K562 (cell line): ENCODE measurements around the gene AMTN. TPM values are rescaled to one million over a fixed set of nuclear protein-coding genes. Genes with fewer than 3 reads are reported as not detected.

ENCODE experiments used
- ATAC-seq: fragments of 200-7000 bp; cut with Tn5 transposase; 3 replicates; pipeline ENCODE4 v1.9.1; 2020; ENCODE audit warnings: moderate library complexity
- BruUV-seq: library from RNA; stranded (reverse); fragments of 400-500 nt; replicated peaks from 2 replicates; lab custom pipeline; 2021; lab: Mats Ljungman, UMichigan
- CTCF ChIA-PET: fragments of 300-600 bp; formaldehyde crosslinking; extraction: SDS; loops from one replicate; lab custom pipeline; 2021; ENCODE audit warnings: low intra/inter-chr PET ratio; lab: Yijun Ruan, JAX
- POLR2A ChIA-PET: fragments of 300-600, 350-650 bp; sonication (Branson Sonifier 250); formaldehyde crosslinking; extraction: SDS; loops from one replicate; lab custom pipeline; 2021; ENCODE audit warnings: antibody characterized with exemption, inconsistent platforms; lab: Yijun Ruan, JAX
- DNase-seq, 4 experiments: peaks; one replicate each; pipeline versions ENCODE4 v3.0.0 to v3.0.0-alpha.2; 2011 to 2018; ENCODE audit warnings: low spot score in 3 of 4, mixed read lengths in 3 of 4; ENCODE audit errors: extremely low read depth in 1 of 4
- FAIRE-seq: peaks from 2 replicates; lab custom pipeline; 2011; peaks lifted over from hg19 to GRCh38; lab: Jason Lieb, UNC
- H2AFZ ChIP-seq: 2 replicates; pipeline ENCODE4 v1.6.0; 2011; ENCODE audit warnings: low read depth, low read length, control low read depth, inconsistent platforms
- H3K27ac ChIP-seq: fragments of 200-600 bp; 3 replicates; pipeline ENCODE4 v1.8.0; 2011; ENCODE audit warnings: low read depth, mild to moderate bottlenecking, control low read depth, inconsistent platforms, low read length, moderate library complexity, mixed read lengths; ENCODE audit errors: extremely low read depth
- H3K27me3 ChIP-seq, 2 experiments: fragments of 300-600 bp in 1 of 2; 2 replicates in 1 of 2; 3 replicates in 1 of 2; pipeline versions ENCODE4 v1.6.0 to v1.8.0; 2011; ENCODE audit warnings: inconsistent platforms in 2 of 2, low read length in 2 of 2, mild to moderate bottlenecking in 1 of 2, mixed read lengths in 1 of 2, moderate library complexity in 1 of 2; ENCODE audit not compliant: control insufficient read depth in 2 of 2, insufficient read depth in 2 of 2
- H3K36me3 ChIP-seq: fragments of 300-600 bp; 3 replicates; pipeline ENCODE4 v1.8.0; 2011; ENCODE audit warnings: mild to moderate bottlenecking, low read length, inconsistent platforms; ENCODE audit not compliant: control insufficient read depth, insufficient read depth
- H3K4me1 ChIP-seq, 2 experiments: fragments of 200-600 bp in 1 of 2; replicated peaks in 1 of 2; 2 replicates in 1 of 2; 3 replicates in 1 of 2; pipeline versions ENCODE4 v1.5.1 to v1.8.0; 2011; ENCODE audit warnings: inconsistent platforms in 2 of 2, low read length in 2 of 2, mild to moderate bottlenecking in 1 of 2, mixed read lengths in 1 of 2, moderate library complexity in 1 of 2; ENCODE audit not compliant: control insufficient read depth in 2 of 2, insufficient read depth in 2 of 2
- H3K4me2 ChIP-seq: 2 replicates; pipeline ENCODE4 v1.6.1; 2011; ENCODE audit warnings: low read length, control low read depth, inconsistent platforms, mixed read lengths; ENCODE audit not compliant: insufficient read depth
- H3K4me3 ChIP-seq: fragments of 200-600 bp; sonication (generic), shearing (Covaris generic); 2 replicates; pipeline ENCODE4 v1.5.1; 2016; ENCODE audit warnings: control low read depth, inconsistent platforms
- H3K79me2 ChIP-seq: fragments of 200-600 bp; 3 replicates; pipeline ENCODE4 v1.8.0; 2011; ENCODE audit warnings: low read length, inconsistent platforms; ENCODE audit not compliant: control insufficient read depth, insufficient read depth
- H3K9ac ChIP-seq, 2 experiments: 2 replicates each; pipeline versions ENCODE4 v1.6.0 to v1.6.1; 2011; ENCODE audit warnings: low read depth in 2 of 2, low read length in 2 of 2, control low read depth in 1 of 2, inconsistent platforms in 1 of 2, mild to moderate bottlenecking in 1 of 2, mixed read lengths in 1 of 2; ENCODE audit not compliant: insufficient read depth in 1 of 2
- H3K9me1 ChIP-seq: one replicate; pipeline ENCODE4 v1.6.0; 2011; ENCODE audit warnings: inconsistent platforms, mild to moderate bottlenecking, low read length, moderate library complexity; ENCODE audit not compliant: control insufficient read depth, insufficient read depth
- H3K9me3 ChIP-seq: replicated peaks from 2 replicates; pipeline ENCODE4 v1.5.1; 2011; ENCODE audit warnings: low read depth, low read length, inconsistent platforms; ENCODE audit not compliant: control insufficient read depth, insufficient read depth
- H4K20me1 ChIP-seq: replicated peaks from 2 replicates; pipeline ENCODE4 v1.6.1; 2011; ENCODE audit warnings: low read length, inconsistent platforms, mixed read lengths; ENCODE audit not compliant: control insufficient read depth, insufficient read depth
- ARNT ChIP-seq, 2 experiments: fragments of 450-650 bp; IDR thresholded peaks; 2 replicates each; pipeline ENCODE4 v1.6.1; 2016; ENCODE audit warnings: mild to moderate bottlenecking in 1 of 2
- BCOR ChIP-seq: fragments of 450-650 bp; IDR thresholded peaks from 2 replicates; pipeline ENCODE4 v1.6.1; 2016
- ETS2 ChIP-seq: IDR thresholded peaks from 2 replicates; pipeline ENCODE4 v1.6.1; 2016; ENCODE audit warnings: borderline replicate concordance, missing genetic modification characterization, mild to moderate bottlenecking, moderate library complexity, missing compliant biosample characterization; ENCODE audit not compliant: poor library complexity, severe bottlenecking
- HINFP ChIP-seq: fragments of 450-650 bp; conservative IDR thresholded peaks from 2 replicates; pipeline ENCODE4 v1.6.1; 2016; ENCODE audit warnings: missing genetic modification characterization, low read depth, mild to moderate bottlenecking, control low read depth, missing compliant biosample characterization
- KLF16 ChIP-seq: IDR thresholded peaks from 2 replicates; pipeline ENCODE4 v1.6.1; 2016; ENCODE audit warnings: antibody characterized with exemption
- SNAPC5 ChIP-seq: fragments of 250-450 bp; sonication (Bioruptor Pico); IDR thresholded peaks from 2 replicates; pipeline ENCODE4 v1.8.0; 2021; ENCODE audit warnings: moderate library complexity, mild to moderate bottlenecking, inconsistent platforms
- U2AF1 ChIP-seq: fragments of 200-400 bp; formaldehyde crosslinking; optimal IDR thresholded peaks from 2 replicates; pipeline ENCODE3; 2017; ENCODE audit warnings: mild to moderate bottlenecking, low read depth, low read length, moderate library complexity
- USF2 ChIP-seq: sonication (generic); formaldehyde crosslinking; IDR thresholded peaks from 2 replicates; pipeline ENCODE4 v1.5.0; 2020; ENCODE audit warnings: missing genetic modification reagents
- ZNF431 ChIP-seq: sonication (generic); formaldehyde crosslinking; IDR thresholded peaks from 2 replicates; pipeline ENCODE4 v1.8.0; 2022; ENCODE audit warnings: mild to moderate bottlenecking, missing genetic modification reagents
- WGBS: fragments of 100-300 bp; shearing (Covaris generic); methylation state at CpG from one replicate; pipeline ENCODE4 v1.1.6; 2016; ENCODE audit warnings: low coverage, mixed read lengths; ENCODE audit not compliant: insufficient coverage; ENCODE audit errors: missing lambda C conversion rate; 5-methylcytosine and 5-hydroxymethylcytosine counted together
- in situ Hi-C: fragments of 300-500 bp; cut with MboI; formaldehyde crosslinking; loops from 4 replicates; pipeline ENCODE4 v1.15.0; 2018; ENCODE audit warnings: inconsistent platforms, mixed read lengths
- intact Hi-C: fragments of 100-400 bp; cut with micrococcal nuclease; formaldehyde crosslinking; loops from 2 replicates; pipeline ENCODE4 v1.14.2; 2022
- polyA plus RNA-seq, 8 experiments: library from polyadenylated mRNA; depleted of rRNA in 4 of 8; stranded (reverse) in 5 of 8; unstranded in 3 of 8; fragments of >200 nt; fragmentation: Nextera tagmentation in 2 of 8; fragmentation: Illumina TruSeq in 1 of 8; extraction: Ambion mirVana in 2 of 8; extraction: Trizol in 1 of 8; gene quantifications; 2 replicates each; pipeline versions ENCODE4 v1.2.1 to v1.2.3, GENCODE V29; 2011 to 2014; ENCODE audit warnings: inconsistent platforms in 1 of 8, missing spikeins in 1 of 8
- total RNA-seq, 7 experiments: library from RNA; depleted of rRNA in 6 of 7; stranded (reverse); fragments of >200 nt in 6 of 7; fragmentation: Illumina TruSeq in 2 of 7; extraction: Trizol in 2 of 7; gene quantifications; 2 replicates each; pipeline versions ENCODE4 v1.2.1 to v1.2.3, GENCODE V29; 2011 to 2021; ENCODE audit warnings: low replicate concordance in 1 of 7

AMTN gene
- total and polyA plus RNA-seq, 9 of the 15 experiments (the other 6 are each of a cell fraction or from before 2014, with no cell fraction given), result not detected

GRCh38 chr4:70515367-70516250 is 2.8 kb upstream of the AMTN start:
- H3K9me1 ChIP-seq, result no peaks in the 10 kb centered on the region
- H3K4me3 ChIP-seq, result no peak overlapping the region
- H3K79me2 ChIP-seq, result no peaks in the 10 kb centered on the region
- in situ Hi-C loops (loop anchor here (25.0 kb wide), 1 partner anchor 828 kb away; no protein-coding TSS in a partner anchor), intact Hi-C loops (no loop called here)
- CTCF ChIA-PET, result no interaction called here
- H3K36me3 ChIP-seq, result no peaks in the 10 kb centered on the region
- no peak overlapping the region for H3K4me2 ChIP-seq
- ATAC-seq, result no peak
- 0% methylated on average over 4 of the region's 4 CpGs for WGBS
- no peak for DNase-seq
- H3K4me1 ChIP-seq, result no peaks in the 10 kb centered on the region
- POLR2A ChIA-PET, result no interaction called here
- no TSS peak for BruUV-seq
- H4K20me1 ChIP-seq, result no peaks in the 10 kb centered on the region
- no peaks in the 10 kb centered on the region for H3K9me3 ChIP-seq
- H3K27ac ChIP-seq, result no peak overlapping the region
- no peaks in the 10 kb centered on the region for H3K27me3 ChIP-seq
- H3K9ac ChIP-seq, result no peak overlapping the region
- H2AFZ ChIP-seq, result no peak overlapping the region
- no peak for FAIRE-seq
- TF ChIP-seq BCOR, result no peak
- TF ChIP-seq U2AF1, result no peak
- no peak for TF ChIP-seq ARNT (IDR thresholded peaks at IDR 0.05)
- TF ChIP-seq KLF16, result no peak
- TF ChIP-seq HINFP (tag), result no peak
- TF ChIP-seq SNAPC5, result no peak
- TF ChIP-seq ETS2 (tag), result no peak
- no peak for TF ChIP-seq USF2
- no peak for TF ChIP-seq ZNF431 (CRISPR knock-in tag)
